K562 (cell line): Measurements from ENCODE around the gene FMNL3. TPM values are rescaled to one million over a fixed set of nuclear protein-coding genes. Genes with fewer than 3 reads are reported as not detected.

Experiments used
- ATAC-seq: fragments of 200-7000 bp; cut with Tn5 transposase; 3 replicates; pipeline ENCODE4 v1.9.1; 2020; ENCODE audit warnings: moderate library complexity
- BruUV-seq: library from RNA; stranded (reverse); fragments of 400-500 nt; replicated peaks from 2 replicates; lab custom pipeline; 2021; lab: Mats Ljungman, UMichigan
- CTCF ChIA-PET: fragments of 300-600 bp; formaldehyde crosslinking; extraction: SDS; loops from one replicate; lab custom pipeline; 2021; ENCODE audit warnings: low intra/inter-chr PET ratio; lab: Yijun Ruan, JAX
- POLR2A ChIA-PET: fragments of 300-600, 350-650 bp; sonication (Branson Sonifier 250); formaldehyde crosslinking; extraction: SDS; loops from one replicate; lab custom pipeline; 2021; ENCODE audit warnings: antibody characterized with exemption, inconsistent platforms; lab: Yijun Ruan, JAX
- DNase-seq, 4 experiments: peaks; one replicate each; pipeline versions ENCODE4 v3.0.0 to v3.0.0-alpha.2; 2011 to 2018; ENCODE audit warnings: low spot score in 3 of 4, mixed read lengths in 3 of 4; ENCODE audit errors: extremely low read depth in 1 of 4
- FAIRE-seq: peaks from 2 replicates; lab custom pipeline; 2011; peaks lifted over from hg19 to GRCh38; lab: Jason Lieb, UNC
- H2AFZ ChIP-seq: 2 replicates; pipeline ENCODE4 v1.6.0; 2011; ENCODE audit warnings: low read depth, low read length, control low read depth, inconsistent platforms
- H3K27ac ChIP-seq: fragments of 200-600 bp; 3 replicates; pipeline ENCODE4 v1.8.0; 2011; ENCODE audit warnings: low read depth, mild to moderate bottlenecking, control low read depth, inconsistent platforms, low read length, moderate library complexity, mixed read lengths; ENCODE audit errors: extremely low read depth
- H3K27me3 ChIP-seq, 2 experiments: fragments of 300-600 bp in 1 of 2; 2 replicates in 1 of 2; 3 replicates in 1 of 2; pipeline versions ENCODE4 v1.6.0 to v1.8.0; 2011; ENCODE audit warnings: inconsistent platforms in 2 of 2, low read length in 2 of 2, mild to moderate bottlenecking in 1 of 2, mixed read lengths in 1 of 2, moderate library complexity in 1 of 2; ENCODE audit not compliant: control insufficient read depth in 2 of 2, insufficient read depth in 2 of 2
- H3K36me3 ChIP-seq: fragments of 300-600 bp; 3 replicates; pipeline ENCODE4 v1.8.0; 2011; ENCODE audit warnings: mild to moderate bottlenecking, low read length, inconsistent platforms; ENCODE audit not compliant: control insufficient read depth, insufficient read depth
- H3K4me1 ChIP-seq, 2 experiments: fragments of 200-600 bp in 1 of 2; replicated peaks in 1 of 2; 2 replicates in 1 of 2; 3 replicates in 1 of 2; pipeline versions ENCODE4 v1.5.1 to v1.8.0; 2011; ENCODE audit warnings: inconsistent platforms in 2 of 2, low read length in 2 of 2, mild to moderate bottlenecking in 1 of 2, mixed read lengths in 1 of 2, moderate library complexity in 1 of 2; ENCODE audit not compliant: control insufficient read depth in 2 of 2, insufficient read depth in 2 of 2
- H3K4me2 ChIP-seq: 2 replicates; pipeline ENCODE4 v1.6.1; 2011; ENCODE audit warnings: low read length, control low read depth, inconsistent platforms, mixed read lengths; ENCODE audit not compliant: insufficient read depth
- H3K4me3 ChIP-seq: fragments of 200-600 bp; sonication (generic), shearing (Covaris generic); 2 replicates; pipeline ENCODE4 v1.5.1; 2016; ENCODE audit warnings: control low read depth, inconsistent platforms
- H3K79me2 ChIP-seq: fragments of 200-600 bp; 3 replicates; pipeline ENCODE4 v1.8.0; 2011; ENCODE audit warnings: low read length, inconsistent platforms; ENCODE audit not compliant: control insufficient read depth, insufficient read depth
- H3K9ac ChIP-seq, 2 experiments: 2 replicates each; pipeline versions ENCODE4 v1.6.0 to v1.6.1; 2011; ENCODE audit warnings: low read depth in 2 of 2, low read length in 2 of 2, control low read depth in 1 of 2, inconsistent platforms in 1 of 2, mild to moderate bottlenecking in 1 of 2, mixed read lengths in 1 of 2; ENCODE audit not compliant: insufficient read depth in 1 of 2
- H3K9me1 ChIP-seq: one replicate; pipeline ENCODE4 v1.6.0; 2011; ENCODE audit warnings: inconsistent platforms, mild to moderate bottlenecking, low read length, moderate library complexity; ENCODE audit not compliant: control insufficient read depth, insufficient read depth
- H3K9me3 ChIP-seq: replicated peaks from 2 replicates; pipeline ENCODE4 v1.5.1; 2011; ENCODE audit warnings: low read depth, low read length, inconsistent platforms; ENCODE audit not compliant: control insufficient read depth, insufficient read depth
- H4K20me1 ChIP-seq: replicated peaks from 2 replicates; pipeline ENCODE4 v1.6.1; 2011; ENCODE audit warnings: low read length, inconsistent platforms, mixed read lengths; ENCODE audit not compliant: control insufficient read depth, insufficient read depth
- BRD4 ChIP-seq: fragments of 200-600 bp; sonication (generic); IDR thresholded peaks from 2 replicates; pipeline ENCODE4 v1.6.1; 2017; ENCODE audit warnings: inconsistent platforms
- CREB1 ChIP-seq, 2 experiments: sonication (generic) in 1 of 2; formaldehyde crosslinking in 1 of 2; IDR thresholded peaks; 2 replicates each; pipeline versions ENCODE4 v1.6.1 to v1.8.0; 2012 to 2022; ENCODE audit warnings: inconsistent platforms in 1 of 2, mild to moderate bottlenecking in 1 of 2, missing genetic modification reagents in 1 of 2, moderate library complexity in 1 of 2
- EGR1 ChIP-seq: fragments of 450-650 bp; conservative IDR thresholded peaks from 2 replicates; pipeline ENCODE4 v1.6.1; 2017; ENCODE audit warnings: mild to moderate bottlenecking
- HDAC2 ChIP-seq: fragments of 450-650 bp; IDR thresholded peaks from 2 replicates; pipeline ENCODE4 v1.6.1; 2016; ENCODE audit warnings: mild to moderate bottlenecking
- HES1 ChIP-seq: fragments of 450-650 bp; IDR thresholded peaks from 2 replicates; pipeline ENCODE4 v1.6.1; 2016; ENCODE audit warnings: low read depth, mild to moderate bottlenecking, moderate library complexity
- HEY1 ChIP-seq: fragments of 250-450 bp; sonication (Bioruptor Pico); IDR thresholded peaks from 2 replicates; pipeline ENCODE4 v1.5.0; 2020; ENCODE audit warnings: mild to moderate bottlenecking, moderate library complexity, borderline replicate concordance
- HMBOX1 ChIP-seq: sonication (generic); IDR thresholded peaks from 2 replicates; pipeline ENCODE4 v1.6.1; 2016
- KLF16 ChIP-seq: IDR thresholded peaks from 2 replicates; pipeline ENCODE4 v1.6.1; 2016; ENCODE audit warnings: antibody characterized with exemption
- MAZ ChIP-seq, 2 experiments: fragments of 450-650 bp in 1 of 2; sonication (generic) in 1 of 2; formaldehyde crosslinking; IDR thresholded peaks in 1 of 2; conservative IDR thresholded peaks in 1 of 2; 2 replicates each; pipeline versions ENCODE4 v1.4.0 to v1.5.0; 2020; ENCODE audit warnings: mild to moderate bottlenecking in 1 of 2, missing genetic modification reagents in 1 of 2
- MTA3 ChIP-seq: fragments of 450-650 bp; formaldehyde crosslinking; IDR thresholded peaks from 2 replicates; pipeline ENCODE4 v1.6.1; 2017; ENCODE audit warnings: mild to moderate bottlenecking, borderline replicate concordance
- MXI1 ChIP-seq: IDR thresholded peaks from 2 replicates; pipeline ENCODE4 v1.6.1; 2011; ENCODE audit warnings: low read depth, mild to moderate bottlenecking, improper control_type of control experiment, low read length
- NRF1 ChIP-seq, 2 experiments: fragments of 450-650 bp; IDR thresholded peaks in 1 of 2; conservative IDR thresholded peaks in 1 of 2; 2 replicates each; pipeline ENCODE4 v1.6.1; 2014; ENCODE audit warnings: mild to moderate bottlenecking in 2 of 2
- PRPF4 ChIP-seq: fragments of 200-400 bp; formaldehyde crosslinking; IDR thresholded peaks from one replicate; pipeline ENCODE4 v1.6.1; 2017; ENCODE audit warnings: low read length, low read depth, mild to moderate bottlenecking; ENCODE audit not compliant: insufficient read depth, poor library complexity, severe bottlenecking
- RBM25 ChIP-seq: fragments of 200-400 bp; formaldehyde crosslinking; IDR thresholded peaks from 2 replicates; pipeline ENCODE4 v1.6.1; 2018; ENCODE audit warnings: low read length, low read depth, moderate library complexity; ENCODE audit not compliant: severe bottlenecking
- SMARCA4 ChIP-seq: fragments of 450-650 bp; IDR thresholded peaks from 2 replicates; pipeline ENCODE4 v1.6.1; 2016
- SOX6 ChIP-seq: fragments of 450-650 bp; IDR thresholded peaks from 2 replicates; pipeline ENCODE4 v1.6.1; 2014; ENCODE audit warnings: mild to moderate bottlenecking
- SP1 ChIP-seq: sonication (generic); formaldehyde crosslinking; IDR thresholded peaks from 2 replicates; pipeline ENCODE4 v1.8.1; 2022; ENCODE audit warnings: mild to moderate bottlenecking, missing genetic modification reagents
- TBL1XR1 ChIP-seq, 2 experiments: IDR thresholded peaks; 2 replicates each; pipeline ENCODE4 v1.6.1; 2012; ENCODE audit warnings: improper control_type of control experiment in 2 of 2, low read length in 2 of 2, mild to moderate bottlenecking in 1 of 2
- TRIM24 ChIP-seq, 2 experiments: fragments of 450-650 bp; IDR thresholded peaks; 2 replicates each; pipeline ENCODE4 v1.6.1; 2016
- ZC3H8 ChIP-seq: fragments of 450-650 bp; IDR thresholded peaks from 2 replicates; pipeline ENCODE4 v1.6.1; 2017
- ZNF766 ChIP-seq: fragments of 200-800 bp; sonication (Bioruptor generic); conservative IDR thresholded peaks from 2 replicates; pipeline ENCODE4 v1.6.1; 2016; ENCODE audit warnings: missing genetic modification characterization, missing compliant biosample characterization
- WGBS: fragments of 100-300 bp; shearing (Covaris generic); methylation state at CpG from one replicate; pipeline ENCODE4 v1.1.6; 2016; ENCODE audit warnings: low coverage, mixed read lengths; ENCODE audit not compliant: insufficient coverage; ENCODE audit errors: missing lambda C conversion rate; 5-methylcytosine and 5-hydroxymethylcytosine counted together
- in situ Hi-C: fragments of 300-500 bp; cut with MboI; formaldehyde crosslinking; loops from 4 replicates; pipeline ENCODE4 v1.15.0; 2018; ENCODE audit warnings: inconsistent platforms, mixed read lengths
- intact Hi-C: fragments of 100-400 bp; cut with micrococcal nuclease; formaldehyde crosslinking; loops from 2 replicates; pipeline ENCODE4 v1.14.2; 2022
- polyA plus RNA-seq, 8 experiments: library from polyadenylated mRNA; depleted of rRNA in 4 of 8; stranded (reverse) in 5 of 8; unstranded in 3 of 8; fragments of >200 nt; fragmentation: Nextera tagmentation in 2 of 8; fragmentation: Illumina TruSeq in 1 of 8; extraction: Ambion mirVana in 2 of 8; extraction: Trizol in 1 of 8; gene quantifications; 2 replicates each; pipeline versions ENCODE4 v1.2.1 to v1.2.3, GENCODE V29; 2011 to 2014; ENCODE audit warnings: inconsistent platforms in 1 of 8, missing spikeins in 1 of 8
- total RNA-seq, 7 experiments: library from RNA; depleted of rRNA in 6 of 7; stranded (reverse); fragments of >200 nt in 6 of 7; fragmentation: Illumina TruSeq in 2 of 7; extraction: Trizol in 2 of 7; gene quantifications; 2 replicates each; pipeline versions ENCODE4 v1.2.1 to v1.2.3, GENCODE V29; 2011 to 2021; ENCODE audit warnings: low replicate concordance in 1 of 7

FMNL3 gene
- total and polyA plus RNA-seq, 9 of the 15 experiments (the other 6 are each of a cell fraction or from before 2014, with no cell fraction given): 0.49 to 14.4 (median 6.8) TPM

GRCh38 chr12:49673446-49674317, 33.5 kb downstream of the FMNL3 start:
- H4K20me1 ChIP-seq: no peaks in the 10 kb centered on the region
- H3K4me1 ChIP-seq: peaks cover 20 to 40% of the 10 kb centered on the region in 2 experiments
- no TSS peak for BruUV-seq
- peak; percentile 84 to 90 (median 88) for DNase-seq
- peak; percentile 92 for FAIRE-seq
- H3K4me2 ChIP-seq: peak overlapping the region; percentile 71
- intact Hi-C loops: loop anchor here (5.0 kb wide), 1 partner anchor 34 kb away; the partner anchor contains the start of gene FMNL3
- peak overlapping the region; percentile 21 to 87 for H3K9ac ChIP-seq
- peak overlapping the region; percentile 61 for H3K27ac ChIP-seq
- H3K9me1 ChIP-seq: no peaks in the 10 kb centered on the region
- H3K9me3 ChIP-seq: no peaks in the 10 kb centered on the region
- ChIA-PET POLR2A (interaction anchor here (0.5 to 3.3 kb wide), 12 partner anchors 9 to 408 kb away, joined by 3 to 16 read pairs (median 6); partner anchors contain the start of gene TMBIM6), CTCF (interaction anchor here (0.6 to 1.4 kb wide), 2 partner anchors 34 to 934 kb away, joined by 3 to 8 read pairs; partner anchors contain the start of gene FMNL3)
- no peaks in the 10 kb centered on the region for H3K27me3 ChIP-seq
- no peaks in the 10 kb centered on the region; the same call in 2 of the 3 replicates for H3K79me2 ChIP-seq
- no peak overlapping the region for H3K4me3 ChIP-seq
- 3% methylated on average over 13 of the region's 13 CpGs for WGBS
- ATAC-seq: peak; percentile 99
- in situ Hi-C loops: no loop called here
- H3K36me3 ChIP-seq: no peaks in the 10 kb centered on the region
- H2AFZ ChIP-seq: peak overlapping the region; percentile 53
- peak; percentile 65 for TF ChIP-seq MTA3
- peak; percentile 68; the same call in 1 of the 2 replicates for TF ChIP-seq ZNF766 (CRISPR knock-in tag)
- TF ChIP-seq MAZ (CRISPR knock-in tag; conservative IDR thresholded peaks at IDR 0.05 in 1 of 2, IDR thresholded peaks at IDR 0.05 in 1 of 2): peak; percentile 66 to 72; a peak in 3 of 4 replicates
- TF ChIP-seq NRF1 (conservative IDR thresholded peaks at IDR 0.05 in 1 of 2, IDR thresholded peaks at IDR 0.05 in 1 of 2): peak in 1 of 2 experiments; percentile 46; a peak in 2 of 4 replicates
- TF ChIP-seq CREB1 (IDR thresholded peaks at IDR 0.05): peak; percentile 74
- peak; percentile 68 for TF ChIP-seq CREB1 (CRISPR knock-in tag; IDR thresholded peaks at IDR 0.05)
- peak; percentile 52; the same call in 1 of the 2 replicates for TF ChIP-seq SMARCA4
- peak; percentile 22; the same call in 1 of the 2 replicates for TF ChIP-seq HES1
- peak; percentile 43 for TF ChIP-seq EGR1
- TF ChIP-seq BRD4: no peak
- TF ChIP-seq ZC3H8: no peak
- 0 out of 2 replicates have a peak, but pooled peaks have one; percentile 13 for TF ChIP-seq MXI1
- peak in 1 of 2 experiments; percentile 16; a peak in 1 of 4 replicates for TF ChIP-seq TRIM24 (IDR thresholded peaks at IDR 0.05)
- TF ChIP-seq KLF16: peak; percentile 29; the same call in 1 of the 2 replicates
- peak; percentile 89 for TF ChIP-seq SOX6
- TF ChIP-seq RBM25: no peak
- TF ChIP-seq HEY1 (CRISPR knock-in tag): 0 out of 2 replicates have a peak, but pooled peaks have one; percentile 25
- TF ChIP-seq SP1 (CRISPR knock-in tag): no peak
- TF ChIP-seq HMBOX1: peak; percentile 41; the same call in 1 of the 2 replicates
- TF ChIP-seq TBL1XR1 (IDR thresholded peaks at IDR 0.05; ENCODE audit: low read length in 2 of 2): peak in 1 of 2 experiments; percentile 59; a peak in 2 of 4 replicates
- 0 out of 2 replicates have a peak, but pooled peaks have one; percentile 29 for TF ChIP-seq HDAC2
- no peak for TF ChIP-seq PRPF4
